GM12878 (cell line): ENCODE measurements around the gene ASF1B. TPM values are rescaled to one million over a fixed set of nuclear protein-coding genes. Genes with fewer than 3 reads are reported as not detected.

Source experiments
- polyA plus RNA-seq, 11 experiments: library from polyadenylated mRNA; depleted of rRNA in 4 of 11; unstranded in 6 of 11; stranded (reverse) in 5 of 11; fragments of >200 nt; fragmentation: Nextera tagmentation in 4 of 11; fragmentation: Illumina TruSeq in 1 of 11; extraction: Ambion mirVana in 4 of 11; extraction: Trizol in 1 of 11; gene quantifications; 1 replicate in 1 of 11; 2 replicates in 10 of 11; pipeline versions ENCODE4 v1.2.1 to v1.2.3, GENCODE V29; 2011 to 2016; ENCODE audit warnings: inconsistent platforms in 2 of 11, missing spikeins in 2 of 11, low read depth in 1 of 11
- total RNA-seq, 4 experiments: library from RNA; depleted of rRNA in 3 of 4; stranded (reverse); fragments of >200 nt in 3 of 4; fragmentation: Illumina TruSeq in 1 of 4; extraction: Trizol in 1 of 4; gene quantifications; 2 replicates each; pipeline versions ENCODE4 v1.2.1 to v1.2.3, GENCODE V29; 2013 to 2021

Gene ASF1B
- total and polyA plus RNA-seq, 10 of the 15 experiments (the other 5 are each of a cell fraction or from before 2014, with no cell fraction given), result 10.4 to 217 (median 90.2) TPM

Other genes starting within 250 kb of the ASF1B start
Only the 7 nearest of the 14 such genes appear.
- 44.6 and 48.7 TPM in 2 replicates for gene IL27RA, start 104.8 kb downstream of the ASF1B start, total RNA-seq (2014; rRNA removed)
- gene IL27RA, start 104.8 kb downstream of the ASF1B start, total RNA-seq (2014; rRNA removed; fragmentation: Illumina TruSeq; extraction: Trizol), result 26.3 and 30.0 TPM in 2 replicates
- gene IL27RA, start 104.8 kb downstream of the ASF1B start, total RNA-seq (2021), result 51.4 and 52.3 TPM in 2 replicates
- 43.0 and 63.5 TPM in 2 replicates for gene IL27RA, start 104.8 kb downstream of the ASF1B start, polyA plus RNA-seq (2011; rRNA removed)
- 19.6 and 36.1 TPM in 2 replicates for gene IL27RA, start 104.8 kb downstream of the ASF1B start, polyA plus RNA-seq (2014; fragmentation: Illumina TruSeq; extraction: Trizol)
- 10 to 100 TPM in 1 of 2 experiments, 1 to 10 TPM in 1; 8.4 to 13.1 TPM for gene IL27RA, start 104.8 kb downstream of the ASF1B start, polyA plus RNA-seq (2014; fragmentation: Nextera tagmentation; extraction: Ambion mirVana)
- gene IL27RA, start 104.8 kb downstream of the ASF1B start, polyA plus RNA-seq (2014; rRNA removed), result 40.8 and 43.0 TPM in 2 replicates
- gene IL27RA, start 104.8 kb downstream of the ASF1B start, polyA plus RNA-seq (2016; fragmentation: Nextera tagmentation; extraction: Ambion mirVana), result 10 to 100 TPM; 41.6 to 48.4 TPM
- gene PALM3, start 74.5 kb downstream of the ASF1B start, total RNA-seq (2014; rRNA removed), result not detected in 2 replicates
- not detected in 2 replicates for gene PALM3, start 74.5 kb downstream of the ASF1B start, total RNA-seq (2014; rRNA removed; fragmentation: Illumina TruSeq; extraction: Trizol)
- not detected in 2 replicates for gene PALM3, start 74.5 kb downstream of the ASF1B start, total RNA-seq (2021)
- gene PALM3, start 74.5 kb downstream of the ASF1B start, polyA plus RNA-seq (2011; rRNA removed), result not detected in 2 replicates
- not detected in 2 replicates for gene PALM3, start 74.5 kb downstream of the ASF1B start, polyA plus RNA-seq (2014; fragmentation: Illumina TruSeq; extraction: Trizol)
- not detected for gene PALM3, start 74.5 kb downstream of the ASF1B start, polyA plus RNA-seq (2014; fragmentation: Nextera tagmentation; extraction: Ambion mirVana)
- gene PALM3, start 74.5 kb downstream of the ASF1B start, polyA plus RNA-seq (2014; rRNA removed), result not detected in 2 replicates
- under 1 TPM in 1 of 2 experiments, not detected in 1; 0.07 TPM for gene PALM3, start 74.5 kb downstream of the ASF1B start, polyA plus RNA-seq (2016; fragmentation: Nextera tagmentation; extraction: Ambion mirVana)
- gene MISP3, start 63.8 kb downstream of the ASF1B start, total RNA-seq (2014; rRNA removed), result 0.90 and 0.93 TPM in 2 replicates
- 0.51 and 0.63 TPM in 2 replicates for gene MISP3, start 63.8 kb downstream of the ASF1B start, total RNA-seq (2014; rRNA removed; fragmentation: Illumina TruSeq; extraction: Trizol)
- 1.2 and 1.7 TPM in 2 replicates for gene MISP3, start 63.8 kb downstream of the ASF1B start, total RNA-seq (2021)
- gene MISP3, start 63.8 kb downstream of the ASF1B start, polyA plus RNA-seq (2011; rRNA removed), result 0.56 and 0.98 TPM in 2 replicates
- 0.46 TPM in 2 replicates for gene MISP3, start 63.8 kb downstream of the ASF1B start, polyA plus RNA-seq (2014; fragmentation: Illumina TruSeq; extraction: Trizol)
- gene MISP3, start 63.8 kb downstream of the ASF1B start, polyA plus RNA-seq (2014; fragmentation: Nextera tagmentation; extraction: Ambion mirVana), result under 1 TPM; 0.07 to 0.11 TPM
- gene MISP3, start 63.8 kb downstream of the ASF1B start, polyA plus RNA-seq (2014; rRNA removed), result 1.4 and 1.7 TPM in 2 replicates
- under 1 TPM; 0.52 to 0.66 TPM for gene MISP3, start 63.8 kb downstream of the ASF1B start, polyA plus RNA-seq (2016; fragmentation: Nextera tagmentation; extraction: Ambion mirVana)
- not detected in 2 replicates for gene C19orf67, start 50.8 kb downstream of the ASF1B start, total RNA-seq (2014; rRNA removed)
- not detected in 2 replicates for gene C19orf67, start 50.8 kb downstream of the ASF1B start, total RNA-seq (2014; rRNA removed; fragmentation: Illumina TruSeq; extraction: Trizol)
- gene C19orf67, start 50.8 kb downstream of the ASF1B start, total RNA-seq (2021), result not detected in 2 replicates
- gene C19orf67, start 50.8 kb downstream of the ASF1B start, polyA plus RNA-seq (2011; rRNA removed), result not detected in 2 replicates
- not detected in 2 replicates for gene C19orf67, start 50.8 kb downstream of the ASF1B start, polyA plus RNA-seq (2014; fragmentation: Illumina TruSeq; extraction: Trizol)
- gene C19orf67, start 50.8 kb downstream of the ASF1B start, polyA plus RNA-seq (2014; fragmentation: Nextera tagmentation; extraction: Ambion mirVana), result not detected
- gene C19orf67, start 50.8 kb downstream of the ASF1B start, polyA plus RNA-seq (2014; rRNA removed), result not detected in 2 replicates
- under 1 TPM in 1 of 2 experiments, not detected in 1; 0.14 TPM for gene C19orf67, start 50.8 kb downstream of the ASF1B start, polyA plus RNA-seq (2016; fragmentation: Nextera tagmentation; extraction: Ambion mirVana)
- gene SAMD1, start 45.8 kb downstream of the ASF1B start, total RNA-seq (2014; rRNA removed), result 35.0 and 41.4 TPM in 2 replicates
- gene SAMD1, start 45.8 kb downstream of the ASF1B start, total RNA-seq (2014; rRNA removed; fragmentation: Illumina TruSeq; extraction: Trizol), result 20.7 and 22.7 TPM in 2 replicates
- 71.7 and 74.5 TPM in 2 replicates for gene SAMD1, start 45.8 kb downstream of the ASF1B start, total RNA-seq (2021)
- 9.6 and 15.9 TPM in 2 replicates for gene SAMD1, start 45.8 kb downstream of the ASF1B start, polyA plus RNA-seq (2011; rRNA removed)
- 16.2 and 27.8 TPM in 2 replicates for gene SAMD1, start 45.8 kb downstream of the ASF1B start, polyA plus RNA-seq (2014; fragmentation: Illumina TruSeq; extraction: Trizol)
- gene SAMD1, start 45.8 kb downstream of the ASF1B start, polyA plus RNA-seq (2014; fragmentation: Nextera tagmentation; extraction: Ambion mirVana), result 1 to 10 TPM; 3.0 to 5.4 TPM
- gene SAMD1, start 45.8 kb downstream of the ASF1B start, polyA plus RNA-seq (2014; rRNA removed), result 39.3 and 50.7 TPM in 2 replicates
- gene SAMD1, start 45.8 kb downstream of the ASF1B start, polyA plus RNA-seq (2016; fragmentation: Nextera tagmentation; extraction: Ambion mirVana), result 1 to 10 TPM; 5.9 to 6.3 TPM
- 12.9 and 14.9 TPM in 2 replicates for gene PRKACA, start 18.8 kb downstream of the ASF1B start, total RNA-seq (2014; rRNA removed)
- gene PRKACA, start 18.8 kb downstream of the ASF1B start, total RNA-seq (2014; rRNA removed; fragmentation: Illumina TruSeq; extraction: Trizol), result 10.4 and 11.2 TPM in 2 replicates
- 67.7 and 68.5 TPM in 2 replicates for gene PRKACA, start 18.8 kb downstream of the ASF1B start, total RNA-seq (2021)
- gene PRKACA, start 18.8 kb downstream of the ASF1B start, polyA plus RNA-seq (2011; rRNA removed), result 10.6 and 11.9 TPM in 2 replicates
- 44.3 and 56.8 TPM in 2 replicates for gene PRKACA, start 18.8 kb downstream of the ASF1B start, polyA plus RNA-seq (2014; fragmentation: Illumina TruSeq; extraction: Trizol)
- 1 to 10 TPM in 1 of 2 experiments, under 1 TPM in 1; 0.53 to 1.3 TPM for gene PRKACA, start 18.8 kb downstream of the ASF1B start, polyA plus RNA-seq (2014; fragmentation: Nextera tagmentation; extraction: Ambion mirVana)
- 40.8 and 46.1 TPM in 2 replicates for gene PRKACA, start 18.8 kb downstream of the ASF1B start, polyA plus RNA-seq (2014; rRNA removed)
- 1 to 10 TPM; 3.3 to 3.5 TPM for gene PRKACA, start 18.8 kb downstream of the ASF1B start, polyA plus RNA-seq (2016; fragmentation: Nextera tagmentation; extraction: Ambion mirVana)
- 1.4 and 1.9 TPM in 2 replicates for gene ADGRL1, start 69.6 kb upstream of the ASF1B start, total RNA-seq (2014; rRNA removed)
- 0.45 and 0.92 TPM in 2 replicates for gene ADGRL1, start 69.6 kb upstream of the ASF1B start, total RNA-seq (2014; rRNA removed; fragmentation: Illumina TruSeq; extraction: Trizol)
- gene ADGRL1, start 69.6 kb upstream of the ASF1B start, total RNA-seq (2021), result 4.8 and 5.0 TPM in 2 replicates
- gene ADGRL1, start 69.6 kb upstream of the ASF1B start, polyA plus RNA-seq (2011; rRNA removed), result 0.24 and 1.4 TPM in 2 replicates
- gene ADGRL1, start 69.6 kb upstream of the ASF1B start, polyA plus RNA-seq (2014; fragmentation: Illumina TruSeq; extraction: Trizol), result 0.24 and 0.97 TPM in 2 replicates
- gene ADGRL1, start 69.6 kb upstream of the ASF1B start, polyA plus RNA-seq (2014; fragmentation: Nextera tagmentation; extraction: Ambion mirVana), result under 1 TPM; 0.05 to 0.14 TPM
- 1.7 and 4.5 TPM in 2 replicates for gene ADGRL1, start 69.6 kb upstream of the ASF1B start, polyA plus RNA-seq (2014; rRNA removed)
- under 1 TPM; 0.24 to 0.25 TPM for gene ADGRL1, start 69.6 kb upstream of the ASF1B start, polyA plus RNA-seq (2016; fragmentation: Nextera tagmentation; extraction: Ambion mirVana)